K562 (cell line): ENCODE data around the gene AGFG2. TPM values are rescaled to one million over a fixed set of nuclear protein-coding genes. Genes with fewer than 3 reads are reported as not detected.
A peak's percentile ranks its signal among the peaks of the same experiment; 100 is the strongest.

Experiments
- CEBPG ChIP-seq, 3 experiments: fragments of 200-800 bp in 1 of 3; sonication (Bioruptor generic) in 1 of 3; sonication (generic) in 1 of 3; formaldehyde crosslinking in 1 of 3; IDR thresholded peaks in 2 of 3; conservative IDR thresholded peaks in 1 of 3; 2 replicates each; pipeline versions ENCODE4 v1.6.1 to v1.8.0; 2016 to 2022; ENCODE audit warnings: missing compliant biosample characterization in 2 of 3, missing genetic modification characterization in 2 of 3, mild to moderate bottlenecking in 1 of 3, missing genetic modification reagents in 1 of 3
- ESRRA ChIP-seq: fragments of 450-650 bp; IDR thresholded peaks from 2 replicates; pipeline ENCODE4 v1.6.1; 2014; ENCODE audit warnings: low read depth, mild to moderate bottlenecking, moderate library complexity, borderline replicate concordance
- GATAD2A ChIP-seq: fragments of 450-650 bp; IDR thresholded peaks from 2 replicates; pipeline ENCODE4 v1.6.1; 2017
- IRF2 ChIP-seq: sonication (generic); formaldehyde crosslinking; IDR thresholded peaks from 2 replicates; pipeline ENCODE4 v1.8.1; 2022; ENCODE audit warnings: mild to moderate bottlenecking, missing genetic modification reagents
- MAFK ChIP-seq: IDR thresholded peaks from 2 replicates; pipeline ENCODE4 v1.6.1; 2011; ENCODE audit warnings: low read length, improper control_type of control experiment
- POLR2H ChIP-seq: IDR thresholded peaks from 2 replicates; pipeline ENCODE4 v1.6.1; 2016; ENCODE audit warnings: missing genetic modification characterization, low read depth, mild to moderate bottlenecking, control low read depth, missing compliant biosample characterization, moderate library complexity
- SMAD3 ChIP-seq: fragments of 450-650 bp; formaldehyde crosslinking; conservative IDR thresholded peaks from 2 replicates; pipeline ENCODE4 v1.4.0; 2020; ENCODE audit warnings: mild to moderate bottlenecking
- ZKSCAN1 ChIP-seq: fragments of 150-350 bp; IDR thresholded peaks from 2 replicates; pipeline ENCODE4 v1.6.1; 2016; ENCODE audit warnings: low read depth, low read length
- ZNF436 ChIP-seq: fragments of 250-450, 450-650 bp; sonication (Bioruptor Pico); formaldehyde crosslinking; IDR thresholded peaks from 2 replicates; pipeline ENCODE4 v1.7.0; 2020; ENCODE audit warnings: mild to moderate bottlenecking
- polyA plus RNA-seq, 8 experiments: library from polyadenylated mRNA; depleted of rRNA in 4 of 8; stranded (reverse) in 5 of 8; unstranded in 3 of 8; fragments of >200 nt; fragmentation: Nextera tagmentation in 2 of 8; fragmentation: Illumina TruSeq in 1 of 8; extraction: Ambion mirVana in 2 of 8; extraction: Trizol in 1 of 8; gene quantifications; 2 replicates each; pipeline versions ENCODE4 v1.2.1 to v1.2.3, GENCODE V29; 2011 to 2014; ENCODE audit warnings: inconsistent platforms in 1 of 8, missing spikeins in 1 of 8
- total RNA-seq, 7 experiments: library from RNA; depleted of rRNA in 6 of 7; stranded (reverse); fragments of >200 nt in 6 of 7; fragmentation: Illumina TruSeq in 2 of 7; extraction: Trizol in 2 of 7; gene quantifications; 2 replicates each; pipeline versions ENCODE4 v1.2.1 to v1.2.3, GENCODE V29; 2011 to 2021; ENCODE audit warnings: low replicate concordance in 1 of 7
- TF ChIP-seq, protein P1 (sequence below): fragments of 250-450 bp; sonication (Bioruptor Pico); IDR thresholded peaks from 2 replicates; pipeline ENCODE4 v1.4.0; 2020
- TF ChIP-seq, protein P2 (sequence below): IDR thresholded peaks from 2 replicates; pipeline ENCODE4 v1.6.1; 2012; ENCODE audit warnings: low read depth, low read length, improper control_type of control experiment, borderline replicate concordance
- TF ChIP-seq, protein P3 (sequence below): sonication (generic); formaldehyde crosslinking; IDR thresholded peaks from 2 replicates; pipeline ENCODE4 v1.8.1; 2022; ENCODE audit warnings: missing genetic modification reagents

Gene AGFG2
- total and polyA plus RNA-seq, 9 of the 15 experiments (the other 6 are each of a cell fraction or from before 2014, with no cell fraction given), result 0.31 to 23.1 (median 6.5) TPM

DNA sequence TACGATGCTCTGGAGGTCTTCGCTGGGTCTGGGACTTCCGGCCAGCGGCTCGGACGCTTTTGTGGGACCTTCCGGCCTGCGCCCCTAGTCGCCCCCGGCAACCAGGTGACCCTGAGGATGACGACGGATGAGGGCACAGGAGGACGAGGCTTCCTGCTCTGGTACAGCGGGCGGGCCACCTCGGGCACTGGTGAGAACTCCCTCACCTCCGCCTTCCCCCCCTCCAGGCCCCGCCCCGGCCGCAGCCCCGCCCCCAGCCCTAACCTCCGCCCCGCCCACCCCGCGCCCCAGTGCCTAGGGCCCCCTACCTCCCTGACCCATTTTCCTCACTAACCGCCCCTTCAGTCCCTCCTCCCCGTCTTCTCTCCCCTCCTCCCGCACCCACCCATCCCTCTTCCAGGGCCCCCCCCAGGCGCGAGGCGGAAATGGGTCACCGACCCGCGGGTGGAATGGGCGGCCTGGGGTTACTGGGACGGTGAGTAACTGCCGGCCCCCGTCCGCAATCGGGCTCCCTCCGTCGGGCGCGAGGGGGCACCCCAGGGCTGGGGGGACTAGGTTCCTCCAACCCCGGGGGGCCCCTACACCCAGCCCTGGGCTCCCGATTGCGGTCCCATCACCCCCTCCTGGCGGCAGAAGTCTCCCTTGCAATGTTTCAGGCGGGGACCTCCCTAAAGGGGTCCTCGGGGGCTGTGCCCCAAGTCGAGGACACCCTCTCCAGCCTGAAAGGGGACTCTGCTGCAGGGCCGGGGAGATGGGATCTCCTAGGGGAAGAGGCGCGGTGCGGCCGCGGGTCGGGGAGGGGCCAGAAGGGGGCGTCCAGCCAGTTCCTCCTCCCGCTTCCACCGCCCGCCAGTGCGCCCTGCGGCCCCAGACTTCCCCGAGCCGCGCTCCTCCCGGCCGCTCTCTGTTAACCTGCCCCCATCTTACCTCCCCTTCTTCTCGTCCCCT lies 65.3 kb downstream of the AGFG2 start (continued):
- TF ChIP-seq, protein P1, sequence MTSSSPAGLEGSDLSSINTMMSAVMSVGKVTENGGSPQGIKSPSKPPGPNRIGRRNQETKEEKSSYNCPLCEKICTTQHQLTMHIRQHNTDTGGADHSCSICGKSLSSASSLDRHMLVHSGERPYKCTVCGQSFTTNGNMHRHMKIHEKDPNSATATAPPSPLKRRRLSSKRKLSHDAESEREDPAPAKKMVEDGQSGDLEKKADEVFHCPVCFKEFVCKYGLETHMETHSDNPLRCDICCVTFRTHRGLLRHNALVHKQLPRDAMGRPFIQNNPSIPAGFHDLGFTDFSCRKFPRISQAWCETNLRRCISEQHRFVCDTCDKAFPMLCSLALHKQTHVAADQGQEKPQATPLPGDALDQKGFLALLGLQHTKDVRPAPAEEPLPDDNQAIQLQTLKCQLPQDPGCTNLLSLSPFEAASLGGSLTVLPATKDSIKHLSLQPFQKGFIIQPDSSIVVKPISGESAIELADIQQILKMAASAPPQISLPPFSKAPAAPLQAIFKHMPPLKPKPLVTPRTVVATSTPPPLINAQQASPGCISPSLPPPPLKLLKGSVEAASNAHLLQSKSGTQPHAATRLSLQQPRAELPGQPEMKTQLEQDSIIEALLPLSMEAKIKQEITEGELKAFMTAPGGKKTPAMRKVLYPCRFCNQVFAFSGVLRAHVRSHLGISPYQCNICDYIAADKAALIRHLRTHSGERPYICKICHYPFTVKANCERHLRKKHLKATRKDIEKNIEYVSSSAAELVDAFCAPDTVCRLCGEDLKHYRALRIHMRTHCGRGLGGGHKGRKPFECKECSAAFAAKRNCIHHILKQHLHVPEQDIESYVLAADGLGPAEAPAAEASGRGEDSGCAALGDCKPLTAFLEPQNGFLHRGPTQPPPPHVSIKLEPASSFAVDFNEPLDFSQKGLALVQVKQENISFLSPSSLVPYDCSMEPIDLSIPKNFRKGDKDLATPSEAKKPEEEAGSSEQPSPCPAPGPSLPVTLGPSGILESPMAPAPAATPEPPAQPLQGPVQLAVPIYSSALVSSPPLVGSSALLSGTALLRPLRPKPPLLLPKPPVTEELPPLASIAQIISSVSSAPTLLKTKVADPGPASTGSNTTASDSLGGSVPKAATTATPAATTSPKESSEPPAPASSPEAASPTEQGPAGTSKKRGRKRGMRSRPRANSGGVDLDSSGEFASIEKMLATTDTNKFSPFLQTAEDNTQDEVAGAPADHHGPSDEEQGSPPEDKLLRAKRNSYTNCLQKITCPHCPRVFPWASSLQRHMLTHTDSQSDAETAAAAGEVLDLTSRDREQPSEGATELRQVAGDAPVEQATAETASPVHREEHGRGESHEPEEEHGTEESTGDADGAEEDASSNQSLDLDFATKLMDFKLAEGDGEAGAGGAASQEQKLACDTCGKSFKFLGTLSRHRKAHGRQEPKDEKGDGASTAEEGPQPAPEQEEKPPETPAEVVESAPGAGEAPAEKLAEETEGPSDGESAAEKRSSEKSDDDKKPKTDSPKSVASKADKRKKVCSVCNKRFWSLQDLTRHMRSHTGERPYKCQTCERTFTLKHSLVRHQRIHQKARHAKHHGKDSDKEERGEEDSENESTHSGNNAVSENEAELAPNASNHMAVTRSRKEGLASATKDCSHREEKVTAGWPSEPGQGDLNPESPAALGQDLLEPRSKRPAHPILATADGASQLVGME, result 0 out of 2 replicates have a peak, but pooled peaks have one; percentile 59
- TF ChIP-seq ZKSCAN1, result peak; percentile 34; the same call in 1 of the 2 replicates
- TF ChIP-seq, protein P2, sequence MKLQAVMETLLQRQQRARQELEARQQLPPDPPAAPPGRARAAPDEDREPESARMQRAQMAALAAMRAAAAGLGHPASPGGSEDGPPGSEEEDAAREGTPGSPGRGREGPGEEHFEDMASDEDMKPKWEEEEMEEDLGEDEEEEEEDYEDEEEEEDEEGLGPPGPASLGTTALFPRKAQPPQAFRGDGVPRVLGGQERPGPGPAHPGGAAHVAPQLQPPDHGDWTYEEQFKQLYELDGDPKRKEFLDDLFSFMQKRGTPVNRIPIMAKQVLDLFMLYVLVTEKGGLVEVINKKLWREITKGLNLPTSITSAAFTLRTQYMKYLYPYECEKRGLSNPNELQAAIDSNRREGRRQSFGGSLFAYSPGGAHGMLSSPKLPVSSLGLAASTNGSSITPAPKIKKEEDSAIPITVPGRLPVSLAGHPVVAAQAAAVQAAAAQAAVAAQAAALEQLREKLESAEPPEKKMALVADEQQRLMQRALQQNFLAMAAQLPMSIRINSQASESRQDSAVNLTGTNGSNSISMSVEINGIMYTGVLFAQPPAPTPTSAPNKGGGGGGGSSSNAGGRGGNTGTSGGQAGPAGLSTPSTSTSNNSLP, result no peak
- TF ChIP-seq IRF2 (CRISPR knock-in tag), result no peak
- 0 out of 2 replicates have a peak, but pooled peaks have one; percentile 74 for TF ChIP-seq GATAD2A
- peak; percentile 78 for TF ChIP-seq ESRRA
- TF ChIP-seq ZNF436 (CRISPR knock-in tag), result no peak
- TF ChIP-seq, protein P3, sequence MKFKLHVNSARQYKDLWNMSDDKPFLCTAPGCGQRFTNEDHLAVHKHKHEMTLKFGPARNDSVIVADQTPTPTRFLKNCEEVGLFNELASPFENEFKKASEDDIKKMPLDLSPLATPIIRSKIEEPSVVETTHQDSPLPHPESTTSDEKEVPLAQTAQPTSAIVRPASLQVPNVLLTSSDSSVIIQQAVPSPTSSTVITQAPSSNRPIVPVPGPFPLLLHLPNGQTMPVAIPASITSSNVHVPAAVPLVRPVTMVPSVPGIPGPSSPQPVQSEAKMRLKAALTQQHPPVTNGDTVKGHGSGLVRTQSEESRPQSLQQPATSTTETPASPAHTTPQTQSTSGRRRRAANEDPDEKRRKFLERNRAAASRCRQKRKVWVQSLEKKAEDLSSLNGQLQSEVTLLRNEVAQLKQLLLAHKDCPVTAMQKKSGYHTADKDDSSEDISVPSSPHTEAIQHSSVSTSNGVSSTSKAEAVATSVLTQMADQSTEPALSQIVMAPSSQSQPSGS (CRISPR knock-in tag), result no peak
- peak; percentile 40; the same call in 1 of the 2 replicates for TF ChIP-seq CEBPG (CRISPR knock-in tag; IDR thresholded peaks at IDR 0.05)
- TF ChIP-seq CEBPG (tag; conservative IDR thresholded peaks at IDR 0.05 in 1 of 2, IDR thresholded peaks at IDR 0.05 in 1 of 2), result no peak
- TF ChIP-seq MAFK, result no peak
- TF ChIP-seq POLR2H (tag), result no peak
- no peak for TF ChIP-seq SMAD3 (CRISPR knock-in tag)
